ENCODE data around the gene HOXD3.

Gene HOXD3

GRCh38 chr2:176160986-176161824, 4.1 kb downstream of the HOXD3 start:
- no peak overlapping the region for H3K4me3 ChIP-seq (ENCODE audit: low read length)

GRCh38 chr2:176161825-176162626, 4.9 kb downstream of the HOXD3 start:
- Histone ChIP-seq H3K9me3 (replicated peaks; ENCODE audit: insufficient read depth, low read length) (no peaks in the 10 kb centered on the region), H3K27ac (ENCODE audit: low read length) (no peak overlapping the region), H3K4me2 (ENCODE audit: low read depth, low read length) (no peak overlapping the region), H3K27me3 (replicated peaks; ENCODE audit: insufficient read depth, low read length) (peaks cover 8% of the 10 kb centered on the region; the same call in 1 of the 2 replicates), H3K4me1 (ENCODE audit: low read length) (no peaks in the 10 kb centered on the region), H3F3A (ENCODE audit: insufficient read depth, low read length) (no peaks in the 10 kb centered on the region), H3K79me2 (ENCODE audit: low read length) (no peaks in the 10 kb centered on the region), H2AFZ (ENCODE audit: low read length) (no peak overlapping the region), H3K9me2 (replicated peaks; ENCODE audit: insufficient read depth, low read length) (no peaks in the 10 kb centered on the region), H4K20me1 (ENCODE audit: insufficient read depth, low read length) (no peaks in the 10 kb centered on the region), H3K36me3 (replicated peaks; ENCODE audit: insufficient read depth, low read length) (no peaks in the 10 kb centered on the region), H3K9ac (ENCODE audit: low read length) (no peak overlapping the region), H3K4me3 (ENCODE audit: low read length) (no peak overlapping the region)
- no peak for DNase-seq
- no peak for TF ChIP-seq EZH2 (optimal IDR thresholded peaks at IDR 0.05; ENCODE audit: low read depth, low read length)
- TF ChIP-seq CTCF (IDR thresholded peaks at IDR 0.05; ENCODE audit: low read length) = no peak
- no peak for TF ChIP-seq EZH2phosphoT487 (IDR thresholded peaks at IDR 0.05; ENCODE audit: low read length)

More at GRCh38 chr2:176160986-176161824, 4.1 kb downstream of the HOXD3 start:
- no peaks in the 10 kb centered on the region for H3K9me2 ChIP-seq (replicated peaks; ENCODE audit: insufficient read depth, low read length)
- TF ChIP-seq EZH2phosphoT487 (IDR thresholded peaks at IDR 0.05; ENCODE audit: low read length) (no peak), CTCF (IDR thresholded peaks at IDR 0.05; ENCODE audit: low read length) (no peak), EZH2 (optimal IDR thresholded peaks at IDR 0.05; ENCODE audit: low read depth, low read length) (no peak)
- H3K4me1 ChIP-seq (ENCODE audit: low read length) = no peaks in the 10 kb centered on the region
- H3F3A ChIP-seq (ENCODE audit: insufficient read depth, low read length) = no peaks in the 10 kb centered on the region
- no peak overlapping the region for H3K9ac ChIP-seq (ENCODE audit: low read length)
- no peak overlapping the region for H3K4me2 ChIP-seq (ENCODE audit: low read depth, low read length)
- H3K9me3 ChIP-seq (replicated peaks; ENCODE audit: insufficient read depth, low read length) = no peaks in the 10 kb centered on the region
- H3K27me3 ChIP-seq (replicated peaks; ENCODE audit: insufficient read depth, low read length) = peaks cover 8% of the 10 kb centered on the region; the same call in 1 of the 2 replicates
- H4K20me1 ChIP-seq (ENCODE audit: insufficient read depth, low read length) = no peaks in the 10 kb centered on the region
- no peaks in the 10 kb centered on the region for H3K79me2 ChIP-seq (ENCODE audit: low read length)
- no peaks in the 10 kb centered on the region for H3K36me3 ChIP-seq (replicated peaks; ENCODE audit: insufficient read depth, low read length)
- no peak overlapping the region for H2AFZ ChIP-seq (ENCODE audit: low read length)
- no peak overlapping the region for H3K27ac ChIP-seq (ENCODE audit: low read length)
- no peak for DNase-seq

GRCh38 chr2:176162911-176163671, 6.0 kb downstream of the HOXD3 start:
- no peak overlapping the region for H3K4me3 ChIP-seq (ENCODE audit: low read length)
- no peaks in the 10 kb centered on the region for H4K20me1 ChIP-seq (ENCODE audit: insufficient read depth, low read length)
- no peak overlapping the region for H2AFZ ChIP-seq (ENCODE audit: low read length)
- TF ChIP-seq EZH2phosphoT487 (IDR thresholded peaks at IDR 0.05; ENCODE audit: low read length) (no peak), CTCF (IDR thresholded peaks at IDR 0.05; ENCODE audit: low read length) (no peak), EZH2 (optimal IDR thresholded peaks at IDR 0.05; ENCODE audit: low read depth, low read length) (no peak)
- no peaks in the 10 kb centered on the region for H3K79me2 ChIP-seq (ENCODE audit: low read length)
- H3K27ac ChIP-seq (ENCODE audit: low read length) = no peak overlapping the region
- no peak overlapping the region for H3K9ac ChIP-seq (ENCODE audit: low read length)
- no peaks in the 10 kb centered on the region for H3K9me2 ChIP-seq (replicated peaks; ENCODE audit: insufficient read depth, low read length)
- DNase-seq = no peak
- H3K9me3 ChIP-seq (replicated peaks; ENCODE audit: insufficient read depth, low read length) = no peaks in the 10 kb centered on the region
- no peaks in the 10 kb centered on the region for H3F3A ChIP-seq (ENCODE audit: insufficient read depth, low read length)
- peaks cover 8% of the 10 kb centered on the region; the same call in 1 of the 2 replicates for H3K27me3 ChIP-seq (replicated peaks; ENCODE audit: insufficient read depth, low read length)
- no peak overlapping the region for H3K4me2 ChIP-seq (ENCODE audit: low read depth, low read length)
- no peaks in the 10 kb centered on the region for H3K4me1 ChIP-seq (ENCODE audit: low read length)
- no peaks in the 10 kb centered on the region for H3K36me3 ChIP-seq (replicated peaks; ENCODE audit: insufficient read depth, low read length)
